Measurements from ENCODE around the gene CHAMP1.

DNA sequence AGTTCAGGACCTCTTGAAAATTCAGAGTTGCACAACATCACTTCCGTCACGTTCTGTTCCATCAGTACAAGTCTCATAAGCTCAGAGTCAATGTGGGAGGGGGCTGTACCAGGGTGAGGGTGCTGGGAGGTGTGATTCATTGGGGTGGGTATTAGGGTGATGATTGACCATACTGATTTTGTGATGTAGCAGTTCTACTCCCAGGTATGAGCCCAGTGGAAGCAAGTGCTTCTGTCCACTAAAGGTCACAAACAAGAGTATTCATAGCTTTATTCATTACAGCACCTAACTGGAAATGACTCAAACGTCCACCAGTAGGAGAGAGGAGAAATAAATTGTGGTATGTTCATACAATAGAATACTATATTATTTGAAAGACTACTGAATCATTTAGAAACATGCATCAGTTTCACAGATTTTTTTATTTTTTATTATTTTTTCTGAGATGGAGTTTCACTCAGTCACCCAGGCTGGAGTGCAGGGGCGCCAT, 45.0 kb upstream of the CHAMP1 start:
- TF ChIP-seq POLR2AphosphoS5 (IDR thresholded peaks at IDR 0.05; ENCODE audit: low read depth, low read length) (no peak), POLR2A (IDR thresholded peaks at IDR 0.05; ENCODE audit: low read depth, low read length) (no peak)

All from GM12892 (cell line).